Large intestine (tissue), 3 donors: Measurements from ENCODE around the gene POU6F1. TPM values are rescaled to one million over a fixed set of nuclear protein-coding genes. Genes with fewer than 3 reads are reported as not detected.

ENCODE experiments used
- DNase-seq, 2 donors: peaks; one replicate each; pipeline versions ENCODE4 v3.0.0 to v3.0.0-alpha.2; 2013
- H3K27ac ChIP-seq: one replicate; pipeline ENCODE4 v1.5.1; 2013; ENCODE audit warnings: low read length
- H3K27me3 ChIP-seq: 2 replicates; pipeline ENCODE4 v1.6.1; 2013; ENCODE audit warnings: low read length; ENCODE audit not compliant: control insufficient read depth, insufficient read depth
- H3K36me3 ChIP-seq: 2 replicates; pipeline ENCODE4 v1.6.1; 2013; ENCODE audit warnings: low read length; ENCODE audit not compliant: control insufficient read depth, insufficient read depth
- H3K4me1 ChIP-seq: one replicate; pipeline ENCODE4 v1.6.1; 2013; ENCODE audit warnings: low read length; ENCODE audit not compliant: control insufficient read depth, insufficient read depth
- H3K4me3 ChIP-seq: one replicate; pipeline ENCODE4 v1.5.1; 2013; ENCODE audit warnings: low read length
- H3K9me3 ChIP-seq: one replicate; pipeline ENCODE4 v1.6.1; 2013; ENCODE audit warnings: mild to moderate bottlenecking, low read depth, low read length, moderate library complexity; ENCODE audit not compliant: control insufficient read depth
- WGBS: methylation state at CpG from one replicate; pipeline ENCODE4 v1.1.5; 2013; ENCODE audit warnings: low lambda C conversion rate; ENCODE audit not compliant: insufficient coverage; 5-methylcytosine and 5-hydroxymethylcytosine counted together
- polyA plus RNA-seq: library from polyadenylated mRNA; unstranded; fragments of 120-200 nt; gene quantifications from one replicate; pipeline ENCODE4 v1.2.1, GENCODE V29; 2013

The POU6F1 gene
- polyA plus RNA-seq, 1 donor: 6.8 TPM

DNA sequence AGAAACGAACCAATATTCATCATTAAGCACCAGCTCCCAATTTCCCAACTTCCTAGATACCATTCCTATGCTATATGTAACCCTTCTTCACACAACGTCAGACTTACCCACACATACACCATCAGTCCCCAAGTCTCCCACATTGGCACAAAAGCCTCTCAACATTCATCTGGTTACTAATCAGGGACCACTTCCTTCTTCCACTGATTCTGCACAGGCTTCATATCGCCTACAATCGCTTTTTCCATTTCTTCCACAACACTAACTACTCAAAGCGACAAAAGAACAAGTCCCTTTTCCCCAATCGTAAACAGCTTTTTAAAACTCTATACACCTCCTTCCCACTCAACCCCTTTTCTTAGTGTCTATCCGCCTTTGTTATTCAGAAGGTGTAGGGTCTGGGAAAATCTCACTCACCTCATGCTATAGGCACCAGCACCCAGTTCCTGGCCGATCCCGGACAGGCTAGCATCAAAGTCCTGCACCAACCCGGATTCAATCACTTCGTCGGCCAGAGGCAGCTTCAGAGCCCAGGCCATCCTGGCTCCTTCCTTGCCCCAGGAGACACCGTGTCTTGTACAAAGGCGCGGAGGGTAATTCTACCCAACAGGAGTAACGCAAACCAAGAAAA is 45.9 kb downstream of the POU6F1 start:
- Histone ChIP-seq H3K27me3 (no peaks in the 10 kb centered on the region), H3K9me3 (no peaks in the 10 kb centered on the region), H3K4me3 (peak overlapping the region; percentile 79), H3K27ac (peak overlapping the region; percentile 96), H3K4me1 (no peaks in the 10 kb centered on the region), H3K36me3 (no peaks in the 10 kb centered on the region)
- DNase-seq: no peak
- 3% methylated on average over 4 of the region's 16 CpGs for WGBS

- H3K4me1 ChIP-seq: no peaks in the 10 kb centered on the region
- H3K9me3 ChIP-seq: no peaks in the 10 kb centered on the region
- WGBS: no CpG with 5 or more reads among the region's 3 CpGs
Observed at GRCh38 chr12:51163795-51164194, 54.1 kb downstream of the POU6F1 start.

DNA sequence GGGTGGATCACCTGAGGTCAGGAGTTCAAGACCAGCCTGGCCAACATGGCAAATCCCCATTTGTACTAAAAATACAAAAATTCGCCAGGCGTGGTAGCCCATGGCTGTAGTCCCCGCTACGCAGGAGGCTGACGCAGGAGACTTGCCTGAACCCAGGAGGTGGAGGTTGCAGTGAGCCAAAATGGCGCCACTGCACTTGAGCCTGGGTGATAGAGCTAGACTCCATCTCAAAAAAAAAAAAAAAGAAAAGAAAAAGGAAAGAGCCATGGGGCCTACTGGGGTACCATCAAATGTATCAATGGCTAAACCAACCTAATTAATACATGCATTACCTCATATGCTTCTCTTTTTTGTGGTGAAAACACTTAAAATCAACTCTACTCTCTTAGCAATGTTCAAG is 55.6 kb downstream of the POU6F1 start:
- H3K4me1 ChIP-seq: no peaks in the 10 kb centered on the region
- no peak overlapping the region for H3K27ac ChIP-seq
- no peak for DNase-seq
- no peaks in the 10 kb centered on the region for H3K9me3 ChIP-seq
- no peak overlapping the region for H3K4me3 ChIP-seq
- H3K27me3 ChIP-seq: no peaks in the 10 kb centered on the region
- H3K36me3 ChIP-seq: no peaks in the 10 kb centered on the region
- 100% methylated on average over 4 of the region's 6 CpGs for WGBS

More at GRCh38 chr12:51163795-51164194, 54.1 kb downstream of the POU6F1 start:
- H3K36me3 ChIP-seq: no peaks in the 10 kb centered on the region
- DNase-seq: no peak
- no peak overlapping the region for H3K4me3 ChIP-seq
- no peaks in the 10 kb centered on the region for H3K27me3 ChIP-seq
- H3K27ac ChIP-seq: no peak overlapping the region

DNA sequence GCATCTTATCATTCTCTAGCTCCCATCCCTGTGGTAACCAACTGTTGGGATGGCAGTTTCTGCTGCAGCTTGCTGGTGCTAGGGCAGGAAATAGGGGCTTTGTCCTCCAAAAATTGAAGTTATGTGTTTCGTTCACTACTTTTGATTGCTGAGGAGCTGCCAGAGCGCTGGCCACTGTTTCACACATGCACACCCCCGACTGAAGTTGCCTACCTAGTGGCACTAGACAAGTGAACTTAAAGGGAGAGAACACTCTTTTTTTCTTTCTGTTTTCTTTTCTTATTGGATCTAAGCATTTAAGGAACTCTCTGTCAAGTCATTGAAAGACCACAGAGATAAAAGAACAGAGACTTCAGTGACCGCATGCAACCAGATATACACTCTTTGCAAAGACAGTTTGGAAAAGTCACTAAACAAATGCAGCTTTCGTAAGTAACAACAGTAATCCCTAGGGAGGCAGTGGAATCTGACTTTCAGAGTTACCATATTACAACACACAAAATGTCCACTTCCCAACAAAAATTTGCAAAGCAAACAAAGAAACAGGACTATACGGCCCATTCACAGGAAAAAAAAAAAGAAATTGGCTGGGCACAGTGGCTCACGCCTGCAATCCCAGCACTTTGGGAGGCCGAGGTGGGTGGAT is 56.9 kb downstream of the POU6F1 start:
- H3K27ac ChIP-seq: no peak overlapping the region
- no peaks in the 10 kb centered on the region for H3K9me3 ChIP-seq
- H3K4me3 ChIP-seq: no peak overlapping the region
- WGBS: no CpG with 5 or more reads among the region's 8 CpGs
- H3K27me3 ChIP-seq: no peaks in the 10 kb centered on the region
- DNase-seq: no peak
- no peaks in the 10 kb centered on the region for H3K36me3 ChIP-seq
- no peaks in the 10 kb centered on the region for H3K4me1 ChIP-seq

DNA sequence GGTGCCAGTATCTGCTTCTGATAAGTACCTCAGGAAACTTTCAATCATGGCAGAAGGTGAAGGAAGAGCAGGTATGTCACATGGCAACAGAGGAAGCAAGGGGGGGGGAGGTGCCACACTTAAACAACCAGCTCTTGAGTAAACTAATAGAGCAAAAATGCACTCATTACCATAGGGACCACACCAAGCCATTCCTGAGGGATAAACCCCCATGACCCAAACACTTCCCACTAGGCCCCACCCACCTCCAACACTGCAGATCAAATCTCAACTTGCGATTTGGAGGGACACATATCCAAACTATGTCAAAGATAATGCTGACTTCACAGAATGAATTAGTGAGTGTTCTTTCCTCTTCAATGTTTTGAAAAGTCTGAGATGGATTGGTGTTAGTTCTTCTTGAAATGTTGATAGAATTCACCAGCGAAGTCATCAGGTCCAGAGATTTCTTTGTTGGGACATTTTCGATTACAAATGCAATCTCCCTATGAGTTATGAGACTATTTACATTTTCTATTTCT is 61.6 kb downstream of the POU6F1 start:
- Histone ChIP-seq H3K9me3 (no peaks in the 10 kb centered on the region), H3K27ac (no peak overlapping the region), H3K27me3 (no peaks in the 10 kb centered on the region), H3K36me3 (no peaks in the 10 kb centered on the region), H3K4me1 (no peaks in the 10 kb centered on the region), H3K4me3 (no peak overlapping the region)
- no CpG with 5 or more reads among the region's 3 CpGs for WGBS
- no peak for DNase-seq

DNA sequence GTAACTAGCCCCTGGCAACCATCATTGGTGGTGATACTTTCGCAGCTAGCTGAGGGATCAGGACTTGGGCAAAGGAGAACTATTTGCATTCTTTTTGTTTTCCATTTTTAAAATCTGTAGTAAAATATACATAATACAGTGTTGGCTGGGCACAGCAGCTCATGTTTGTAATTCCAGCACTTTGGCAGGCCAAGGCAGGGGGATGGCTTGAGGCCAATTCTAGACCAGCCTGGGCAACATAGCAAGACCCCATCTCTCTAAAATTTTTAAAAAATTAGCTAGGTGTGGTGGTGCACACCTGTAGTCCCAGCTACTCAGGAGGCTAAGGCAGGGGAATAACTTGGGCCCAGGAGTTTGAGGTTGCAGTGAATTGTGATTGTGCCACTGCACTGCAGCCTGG is 64.9 kb downstream of the POU6F1 start:
- no peaks in the 10 kb centered on the region for H3K27me3 ChIP-seq
- WGBS: no CpG with 5 or more reads among the region's 1 CpG

DNA sequence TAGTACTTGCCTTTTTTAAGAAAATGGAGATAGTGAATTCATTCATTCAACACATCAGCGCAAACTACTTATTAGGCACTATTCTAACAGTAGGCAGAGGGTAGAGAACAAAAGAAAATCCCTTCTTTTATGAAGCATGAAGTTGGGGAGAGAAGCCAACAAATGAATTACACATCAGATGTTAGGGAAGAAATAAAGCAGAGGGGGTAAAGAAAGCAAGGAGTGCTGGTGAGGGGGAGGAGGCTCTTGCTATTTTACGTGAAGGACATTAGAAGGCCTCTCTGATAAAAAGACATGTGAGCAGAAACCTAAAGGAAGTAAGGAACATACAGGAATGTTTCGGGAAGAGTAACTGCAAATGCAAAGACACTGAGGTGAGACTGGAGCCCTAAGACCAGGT is 67.1 kb downstream of the POU6F1 start:
- no peaks in the 10 kb centered on the region for H3K36me3 ChIP-seq
- H3K4me3 ChIP-seq: no peak overlapping the region
- no peaks in the 10 kb centered on the region for H3K4me1 ChIP-seq
- H3K27ac ChIP-seq: no peak overlapping the region
- DNase-seq: no peak
- H3K9me3 ChIP-seq: no peaks in the 10 kb centered on the region
- 50% methylated on average over 2 of the region's 3 CpGs for WGBS
- H3K27me3 ChIP-seq: no peaks in the 10 kb centered on the region

More for the DNA sequence above, 64.9 kb downstream of the POU6F1 start:
- no peak for DNase-seq
- no peaks in the 10 kb centered on the region for H3K36me3 ChIP-seq
- no peaks in the 10 kb centered on the region for H3K9me3 ChIP-seq
- no peak overlapping the region for H3K27ac ChIP-seq
- H3K4me1 ChIP-seq: no peaks in the 10 kb centered on the region
- no peak overlapping the region for H3K4me3 ChIP-seq

DNA sequence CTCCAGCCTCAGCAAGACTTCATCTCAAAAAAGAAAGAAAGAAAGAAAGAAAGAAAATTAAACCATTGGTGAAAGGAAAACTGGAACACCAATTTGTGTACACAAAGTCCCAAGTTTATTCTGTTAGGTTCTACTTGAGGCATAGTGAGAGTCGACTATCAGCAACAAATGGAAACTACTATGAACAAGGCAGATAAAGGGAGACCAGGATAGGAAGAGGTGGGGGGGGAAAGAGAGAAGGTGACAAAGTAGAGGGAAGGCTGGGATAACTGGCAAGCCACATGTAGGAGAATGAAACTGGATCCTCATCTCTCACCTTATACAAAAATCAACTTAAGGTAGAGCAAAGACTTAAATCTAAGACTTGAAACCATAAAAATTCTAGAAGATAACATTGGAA is 70.6 kb downstream of the POU6F1 start:
- no peaks in the 10 kb centered on the region for H3K9me3 ChIP-seq
- no peaks in the 10 kb centered on the region for H3K4me1 ChIP-seq
- DNase-seq: no peak
- H3K27ac ChIP-seq: no peak overlapping the region
- H3K27me3 ChIP-seq: no peaks in the 10 kb centered on the region
- no CpG with 5 or more reads among the region's 1 CpG for WGBS
- H3K36me3 ChIP-seq: no peaks in the 10 kb centered on the region
- no peak overlapping the region for H3K4me3 ChIP-seq

- Histone ChIP-seq H3K27ac (no peak overlapping the region), H3K27me3 (no peaks in the 10 kb centered on the region), H3K4me1 (no peaks in the 10 kb centered on the region), H3K9me3 (no peaks in the 10 kb centered on the region), H3K36me3 (peaks cover 15% of the 10 kb centered on the region), H3K4me3 (no peak overlapping the region)
- no CpG with 5 or more reads among the region's 3 CpGs for WGBS
- no peak for DNase-seq
Observed at GRCh38 chr12:51139292-51139844, 78.5 kb downstream of the POU6F1 start.
